VCaP (cell line): ENCODE data around the gene MRGPRF.

Source experiments
- H3K27ac ChIP-seq: fragments of 450-650 bp; 2 replicates; pipeline ENCODE4 v1.5.1; 2017
- TF ChIP-seq, protein P1 (sequence below): fragments of 450-650 bp; conservative IDR thresholded peaks from 2 replicates; pipeline ENCODE4 v1.5.1; 2017; ENCODE audit warnings: mild to moderate bottlenecking, moderate library complexity

MRGPRF gene

GRCh38 chr11:69032833-69033232, 19.8 kb upstream of the MRGPRF start:
- TF ChIP-seq, protein P1, sequence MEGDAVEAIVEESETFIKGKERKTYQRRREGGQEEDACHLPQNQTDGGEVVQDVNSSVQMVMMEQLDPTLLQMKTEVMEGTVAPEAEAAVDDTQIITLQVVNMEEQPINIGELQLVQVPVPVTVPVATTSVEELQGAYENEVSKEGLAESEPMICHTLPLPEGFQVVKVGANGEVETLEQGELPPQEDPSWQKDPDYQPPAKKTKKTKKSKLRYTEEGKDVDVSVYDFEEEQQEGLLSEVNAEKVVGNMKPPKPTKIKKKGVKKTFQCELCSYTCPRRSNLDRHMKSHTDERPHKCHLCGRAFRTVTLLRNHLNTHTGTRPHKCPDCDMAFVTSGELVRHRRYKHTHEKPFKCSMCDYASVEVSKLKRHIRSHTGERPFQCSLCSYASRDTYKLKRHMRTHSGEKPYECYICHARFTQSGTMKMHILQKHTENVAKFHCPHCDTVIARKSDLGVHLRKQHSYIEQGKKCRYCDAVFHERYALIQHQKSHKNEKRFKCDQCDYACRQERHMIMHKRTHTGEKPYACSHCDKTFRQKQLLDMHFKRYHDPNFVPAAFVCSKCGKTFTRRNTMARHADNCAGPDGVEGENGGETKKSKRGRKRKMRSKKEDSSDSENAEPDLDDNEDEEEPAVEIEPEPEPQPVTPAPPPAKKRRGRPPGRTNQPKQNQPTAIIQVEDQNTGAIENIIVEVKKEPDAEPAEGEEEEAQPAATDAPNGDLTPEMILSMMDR, result no peak
- H3K27ac ChIP-seq, result no peak overlapping the region

DNA sequence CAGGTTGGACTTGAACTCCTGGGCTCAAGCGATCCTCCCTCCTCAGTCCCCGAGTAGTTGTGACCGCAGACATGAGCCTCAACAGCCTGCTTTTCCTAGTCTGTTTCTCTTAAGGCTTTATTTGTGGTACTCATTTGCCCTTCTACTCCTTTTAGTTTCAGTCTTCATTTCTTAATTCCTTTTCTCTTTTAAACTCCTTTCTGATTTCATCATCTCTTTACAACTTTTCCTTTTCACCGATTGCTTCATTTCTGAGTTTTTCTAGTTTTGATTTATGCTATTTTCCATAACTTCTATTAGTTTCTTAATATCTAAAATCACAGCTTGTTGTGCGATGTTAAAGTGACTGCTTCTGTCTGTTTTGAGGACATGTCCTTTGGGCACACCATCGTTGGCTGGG, 17.3 kb upstream of the MRGPRF start:
- no peak overlapping the region for H3K27ac ChIP-seq
- TF ChIP-seq, protein P1, result no peak

DNA sequence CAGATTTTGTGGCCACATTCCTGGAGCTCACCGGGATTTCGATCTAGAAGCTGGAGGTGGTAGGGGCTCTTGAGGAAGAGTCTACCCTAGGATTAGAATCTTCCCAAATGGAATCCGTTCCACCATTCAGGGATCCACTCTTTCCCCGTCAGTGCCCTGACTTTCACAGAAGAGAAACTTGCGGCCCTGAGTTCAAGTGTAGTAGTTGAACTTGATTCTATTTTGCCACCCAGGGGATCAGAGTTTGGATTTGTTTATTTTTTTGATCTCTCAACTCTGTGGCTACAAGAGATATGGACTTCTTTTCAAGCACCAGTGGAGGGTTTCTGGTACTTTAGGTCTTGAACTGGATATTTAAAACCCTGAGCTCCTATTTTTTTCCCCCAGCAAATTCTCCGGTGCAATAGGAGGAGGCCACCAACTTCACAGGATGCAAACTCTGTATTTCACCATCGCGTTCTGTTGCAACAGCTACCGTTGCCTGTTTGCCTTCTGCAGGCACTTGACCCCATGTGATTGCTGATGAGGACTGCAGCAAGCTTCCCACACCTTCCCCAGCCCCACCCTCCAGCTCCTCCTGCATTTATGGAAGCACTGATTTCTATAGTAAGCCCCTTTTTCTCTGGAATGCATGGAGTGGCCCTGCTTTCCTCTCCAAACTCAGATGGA, 14.8 kb upstream of the MRGPRF start:
- no peak overlapping the region for H3K27ac ChIP-seq
- TF ChIP-seq, protein P1, result no peak

DNA sequence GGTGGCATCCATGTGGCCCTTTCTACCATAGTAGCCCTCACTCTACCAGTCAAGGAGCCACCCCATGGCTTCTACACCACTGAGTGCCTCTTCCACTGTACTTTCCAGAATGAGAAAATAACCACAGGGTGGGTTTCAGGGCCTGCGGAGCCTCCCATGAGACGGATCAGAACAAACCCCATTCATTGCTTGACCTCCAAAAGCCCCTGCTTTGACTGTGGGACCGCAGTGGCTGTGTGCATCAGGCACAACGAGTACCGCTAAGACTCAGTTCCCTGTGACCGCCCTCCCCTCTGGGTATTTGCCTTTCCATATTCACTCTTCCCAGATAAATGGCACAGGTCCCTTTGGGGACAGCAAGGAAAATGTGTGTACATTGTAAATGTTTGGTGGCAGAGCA, 11.5 kb upstream of the MRGPRF start:
- TF ChIP-seq, protein P1, result no peak
- H3K27ac ChIP-seq, result no peak overlapping the region

DNA sequence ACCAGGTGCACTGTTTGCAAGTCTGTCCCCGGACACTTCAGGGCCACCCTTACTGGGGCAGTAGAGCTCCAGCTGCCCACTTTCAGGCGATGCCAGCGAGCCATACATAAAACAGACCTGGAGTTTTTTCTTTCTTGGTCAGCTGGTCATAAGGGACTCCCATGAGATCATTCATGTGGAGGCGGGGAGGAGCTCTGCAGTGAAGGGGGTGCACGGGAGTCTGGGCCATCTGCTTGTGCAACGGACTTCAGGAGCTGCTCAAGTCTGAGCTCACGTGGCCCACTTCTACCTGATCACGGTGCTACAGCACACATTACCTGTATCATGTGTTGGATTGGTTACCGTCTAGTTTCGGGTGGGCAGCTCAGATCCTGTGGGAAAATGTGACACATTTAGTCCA, 9.2 kb upstream of the MRGPRF start:
- H3K27ac ChIP-seq, result no peak overlapping the region
- TF ChIP-seq, protein P1, result no peak

GRCh38 chr11:69018924-69019323, 5.9 kb upstream of the MRGPRF start:
- TF ChIP-seq, protein P1, result no peak
- no peak overlapping the region for H3K27ac ChIP-seq

DNA sequence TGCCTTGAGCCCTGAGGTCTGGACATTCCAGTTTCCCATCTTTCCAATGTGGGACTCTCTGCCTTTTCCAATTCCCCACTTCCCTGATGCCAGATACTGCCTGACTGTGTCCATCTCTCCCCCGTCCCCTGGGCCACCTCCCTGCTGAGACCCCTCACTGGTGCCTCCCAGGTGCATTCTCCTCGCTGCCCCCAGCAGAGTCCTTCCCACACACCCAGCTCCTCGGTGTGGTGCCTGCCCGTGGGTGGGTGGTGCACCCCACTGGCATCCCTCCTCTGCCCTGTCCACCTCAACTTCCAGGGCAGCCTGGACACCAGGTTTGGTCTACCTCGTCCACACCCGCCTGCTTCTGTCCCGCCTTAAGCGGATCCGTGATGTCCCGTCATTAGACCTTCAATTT, 4.9 kb upstream of the MRGPRF start:
- TF ChIP-seq, protein P1, result no peak
- no peak overlapping the region for H3K27ac ChIP-seq
